Measurements from ENCODE around the gene INIP. TPM values are rescaled to one million over a fixed set of nuclear protein-coding genes. Genes with fewer than 3 reads are reported as not detected.

INIP gene
- total RNA-seq, 1 donor from 2014 or later = 21.0 TPM

- intact Hi-C loops (cut with DNase I) = no loop called here
- Histone ChIP-seq H3K36me3 (no peaks in the 10 kb centered on the region), H3K27me3 (ENCODE audit: low read depth) (no peaks in the 10 kb centered on the region), H3K4me1 (peaks cover 24% of the 10 kb centered on the region), H3K27ac (no peak overlapping the region), H3K4me3 (no peak overlapping the region), H3K9me3 (peaks cover 9% of the 10 kb centered on the region)
- no peak for DNase-seq
- no peak for TF ChIP-seq CTCF (IDR thresholded peaks at IDR 0.05)
- no peak for ATAC-seq
Measured at GRCh38 chr9:112761912-112762655, 44.2 kb upstream of the INIP start.

- Histone ChIP-seq H3K27me3 (ENCODE audit: low read depth) (no peaks in the 10 kb centered on the region), H3K4me1 (peaks cover 37% of the 10 kb centered on the region), H3K27ac (no peak overlapping the region), H3K36me3 (no peaks in the 10 kb centered on the region), H3K4me3 (no peak overlapping the region), H3K9me3 (peaks cover 1% of the 10 kb centered on the region)
- TF ChIP-seq CTCF (IDR thresholded peaks at IDR 0.05) = no peak
- ATAC-seq (no peak), DNase-seq (no peak)
- intact Hi-C loops (cut with DNase I) = no loop called here
Measured at GRCh38 chr9:112760821-112761220, 42.9 kb upstream of the INIP start.

- Histone ChIP-seq H3K4me3 (no peak overlapping the region), H3K36me3 (peaks cover 6% of the 10 kb centered on the region), H3K4me1 (peaks cover 58% of the 10 kb centered on the region), H3K27ac (no peak overlapping the region), H3K27me3 (ENCODE audit: low read depth) (no peaks in the 10 kb centered on the region), H3K9me3 (no peaks in the 10 kb centered on the region)
- intact Hi-C loops (cut with DNase I) = loop anchor here (10.0 kb wide), 1 partner anchor 77 kb away; no protein-coding TSS in a partner anchor
- TF ChIP-seq CTCF (IDR thresholded peaks at IDR 0.05) = no peak
- DNase-seq (no peak), ATAC-seq (no peak)
Measured at GRCh38 chr9:112757940-112758339, 40.0 kb upstream of the INIP start.

GRCh38 chr9:112757282-112757883 lies 39.5 kb upstream of the INIP start:
- no peaks in the 10 kb centered on the region for H3K27me3 ChIP-seq (ENCODE audit: low read depth)
- no peak for DNase-seq
- H3K27ac ChIP-seq = no peak overlapping the region
- intact Hi-C loops (cut with DNase I) = loop anchor here (10.0 kb wide), 1 partner anchor 77 kb away; no protein-coding TSS in a partner anchor
- H3K4me1 ChIP-seq = peaks cover 62% of the 10 kb centered on the region
- H3K4me3 ChIP-seq = no peak overlapping the region
- TF ChIP-seq CTCF (IDR thresholded peaks at IDR 0.05) = no peak
- no peaks in the 10 kb centered on the region for H3K9me3 ChIP-seq
- no peak for ATAC-seq
- peaks cover 6% of the 10 kb centered on the region for H3K36me3 ChIP-seq

GRCh38 chr9:112755675-112756074 lies 37.8 kb upstream of the INIP start:
- Histone ChIP-seq H3K36me3 (peaks cover 6% of the 10 kb centered on the region), H3K27me3 (ENCODE audit: low read depth) (no peaks in the 10 kb centered on the region), H3K4me3 (no peak overlapping the region), H3K9me3 (no peaks in the 10 kb centered on the region), H3K4me1 (peaks cover 68% of the 10 kb centered on the region), H3K27ac (no peak overlapping the region)
- intact Hi-C loops (cut with DNase I) = loop anchor here (10.0 kb wide), 1 partner anchor 79 kb away; no protein-coding TSS in a partner anchor
- TF ChIP-seq CTCF (IDR thresholded peaks at IDR 0.05) = no peak
- DNase-seq (no peak), ATAC-seq (peak; percentile 51 to 68)
